ENCODE measurements around the gene BRINP3.
"Not testable (repeated sequence)": the region's sequence is repeated elsewhere in the genome, so short reads cannot be mapped to it uniquely, and the experiment has no call there.

The BRINP3 gene

DNA sequence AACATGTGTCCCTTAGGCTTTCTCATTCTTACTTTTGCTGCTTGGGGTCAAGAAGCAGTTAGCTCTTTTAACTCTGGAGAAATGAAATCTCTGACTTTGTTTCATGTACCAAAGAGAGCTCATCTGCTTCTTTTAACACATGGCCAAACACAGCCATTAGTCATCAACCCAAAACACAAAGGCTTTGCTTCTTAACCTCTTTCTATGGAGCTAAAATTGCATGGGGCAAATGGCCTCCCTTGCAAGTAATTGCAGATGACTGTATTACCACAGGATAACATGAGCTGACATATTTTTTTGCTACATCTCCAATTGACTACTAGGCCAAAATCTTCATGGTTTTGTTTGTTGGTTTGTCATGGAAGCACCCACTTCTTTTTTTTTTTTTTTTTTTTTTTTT lies 300.9 kb downstream of the BRINP3 start:
- DNase-seq, result no peak

DNA sequence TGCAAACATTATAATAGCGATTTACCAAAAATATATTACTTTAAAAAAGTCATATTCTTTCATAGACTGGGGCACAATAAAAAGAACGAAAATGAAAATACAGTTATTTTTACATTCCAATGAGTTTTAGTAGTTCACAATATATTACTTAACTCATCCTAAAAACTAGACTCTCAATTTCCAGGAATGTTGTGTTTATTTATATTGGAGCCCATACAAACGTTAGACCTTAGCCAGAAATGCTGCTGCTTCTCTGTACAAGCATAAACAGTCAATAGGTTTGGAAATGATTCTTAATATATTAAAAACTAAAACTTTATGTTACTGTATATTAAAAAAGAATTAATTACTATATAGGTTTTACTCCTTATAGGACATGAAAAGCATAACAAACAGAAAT lies 302.3 kb downstream of the BRINP3 start:
- no peak for DNase-seq

DNA sequence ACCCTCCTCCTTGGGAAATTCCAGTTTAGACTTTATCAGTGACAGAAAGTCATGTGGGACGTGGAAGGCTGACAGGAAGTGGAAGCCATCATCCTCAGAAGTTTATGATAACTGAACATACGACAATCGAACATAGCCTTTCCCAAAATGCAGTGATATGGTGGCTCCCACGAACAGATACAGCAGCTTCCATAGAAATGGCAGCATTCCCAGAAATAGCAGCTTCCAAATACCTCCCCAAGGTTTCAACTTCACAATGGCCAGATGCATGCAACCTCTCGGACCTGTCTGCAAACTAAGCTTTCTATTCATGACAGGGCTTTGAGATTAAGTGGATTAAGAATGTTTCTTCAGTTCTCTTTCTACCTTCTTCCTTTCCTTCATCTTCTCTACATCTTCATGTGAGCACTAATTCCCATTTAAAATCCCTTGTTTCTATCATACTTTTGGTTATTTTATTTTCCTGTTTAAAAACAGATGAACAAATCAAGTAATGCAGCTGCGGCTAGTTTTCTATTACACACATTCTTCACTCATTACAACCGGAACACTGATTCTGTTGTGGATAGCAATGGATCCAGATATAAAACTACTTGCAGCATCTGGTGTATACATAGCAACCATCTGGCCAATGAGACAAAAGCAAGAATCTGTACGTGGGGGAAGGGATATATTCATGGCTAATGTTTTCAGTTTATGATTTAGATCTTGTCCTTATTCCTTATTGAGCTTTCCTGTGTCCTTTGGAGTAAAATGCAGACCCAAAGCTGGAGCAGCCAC lies 304.8 kb downstream of the BRINP3 start:
- no peak for DNase-seq

DNA sequence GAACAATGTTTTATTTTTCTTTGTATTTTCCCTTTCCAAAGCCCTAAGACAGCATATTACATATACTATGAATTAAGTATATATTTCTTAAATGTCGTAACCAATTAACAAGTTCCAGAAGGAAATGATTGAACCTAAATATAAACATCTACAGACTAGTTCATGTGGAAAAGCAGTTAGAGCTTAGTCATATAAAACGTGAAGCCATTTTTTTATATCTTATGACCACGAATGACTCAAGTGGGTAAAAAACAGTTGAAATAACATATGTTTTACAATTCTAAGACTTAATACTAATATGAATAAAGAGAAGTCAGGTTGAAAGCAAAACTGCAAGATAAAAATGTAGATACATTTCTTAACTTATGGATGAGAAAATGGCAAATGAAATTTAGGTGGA lies 307.3 kb downstream of the BRINP3 start:
- DNase-seq, result no peak

DNA sequence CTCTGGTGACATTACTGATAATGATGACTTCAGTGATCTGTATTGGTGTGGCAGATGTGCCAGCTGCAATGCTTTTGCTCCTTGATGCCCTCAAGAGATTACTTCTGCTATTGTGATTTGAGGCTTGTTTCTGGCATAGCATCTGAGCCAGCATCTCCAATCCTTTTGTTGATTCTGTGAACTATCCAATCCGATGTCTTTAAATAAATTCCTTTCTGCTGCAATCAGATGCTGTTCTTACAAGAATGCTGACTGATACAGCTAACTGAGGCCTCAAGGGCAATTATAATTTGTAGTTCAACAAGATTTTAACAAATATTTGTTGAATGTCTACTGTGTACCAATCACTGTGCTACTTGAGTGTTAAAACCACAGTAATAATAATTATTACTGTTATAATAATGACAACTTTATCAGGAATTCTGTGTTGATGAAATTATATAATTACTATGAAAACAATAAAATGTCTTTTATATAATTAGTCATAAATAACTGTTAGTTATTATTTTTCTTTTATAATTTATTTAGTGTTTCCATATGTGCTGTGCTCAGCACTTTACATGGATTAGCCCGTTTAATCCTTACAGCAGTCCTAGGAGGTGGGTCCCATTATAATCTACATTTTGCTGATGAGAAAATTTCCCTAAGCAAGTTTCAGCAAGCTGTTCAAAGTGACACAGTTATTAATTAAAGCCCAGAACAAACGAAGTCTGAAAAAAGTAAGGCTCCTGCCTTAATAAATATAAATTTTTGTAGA lies 308.2 kb downstream of the BRINP3 start:
- no peak for DNase-seq

DNA sequence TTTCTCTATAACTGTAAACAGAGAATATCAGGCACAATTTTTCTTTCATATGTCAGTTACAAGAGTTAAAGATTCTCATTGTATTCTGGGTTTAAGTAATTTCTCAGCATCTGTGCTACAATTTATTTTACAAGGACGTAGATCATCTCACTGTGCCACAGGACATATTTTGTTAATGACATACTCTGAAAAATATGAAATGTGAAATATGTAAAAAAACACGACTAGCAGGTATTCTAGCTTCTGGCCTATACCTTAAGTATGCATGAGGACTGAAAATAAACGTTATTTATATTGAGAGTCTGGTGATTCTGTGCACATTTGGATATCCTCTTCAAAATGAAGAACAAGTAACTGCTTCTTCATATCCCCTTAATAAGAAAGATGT lies 308.8 kb downstream of the BRINP3 start:
- DNase-seq, result no peak

DNA sequence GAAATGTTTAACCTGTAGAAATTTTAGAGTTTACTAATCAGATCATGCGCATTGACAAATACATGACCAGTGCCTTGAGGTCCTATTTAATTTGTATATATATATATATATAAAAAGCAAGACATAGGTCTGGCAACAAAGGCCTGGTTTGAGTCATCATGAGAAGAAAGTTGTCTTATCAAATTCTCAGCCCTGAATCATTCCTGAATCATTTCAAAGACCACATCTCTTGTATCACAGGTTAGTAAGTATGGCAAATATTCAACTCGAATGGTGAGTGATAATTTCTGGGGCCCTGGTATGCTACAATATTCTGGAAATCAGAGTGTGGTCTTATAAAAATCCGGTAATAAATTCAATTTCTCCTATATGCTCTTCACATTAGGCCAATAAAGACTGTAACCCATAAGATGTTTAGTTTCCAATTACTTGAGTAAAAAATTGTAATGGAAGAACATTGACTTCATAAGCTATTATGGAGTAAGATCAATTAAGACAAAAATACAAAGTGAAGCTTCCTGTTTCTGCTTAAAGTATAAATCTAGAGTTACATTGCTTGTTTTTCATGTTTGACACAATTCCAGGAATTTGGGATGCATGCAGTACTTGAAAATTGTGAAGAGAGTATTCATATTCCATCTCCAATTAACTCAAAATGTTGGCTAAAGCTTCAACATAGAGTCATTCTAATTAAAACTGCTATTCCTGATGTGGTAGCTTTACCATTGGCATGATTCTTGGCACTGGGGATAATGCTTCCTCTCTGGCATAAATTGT lies 309.4 kb downstream of the BRINP3 start:
- DNase-seq, result no peak

DNA sequence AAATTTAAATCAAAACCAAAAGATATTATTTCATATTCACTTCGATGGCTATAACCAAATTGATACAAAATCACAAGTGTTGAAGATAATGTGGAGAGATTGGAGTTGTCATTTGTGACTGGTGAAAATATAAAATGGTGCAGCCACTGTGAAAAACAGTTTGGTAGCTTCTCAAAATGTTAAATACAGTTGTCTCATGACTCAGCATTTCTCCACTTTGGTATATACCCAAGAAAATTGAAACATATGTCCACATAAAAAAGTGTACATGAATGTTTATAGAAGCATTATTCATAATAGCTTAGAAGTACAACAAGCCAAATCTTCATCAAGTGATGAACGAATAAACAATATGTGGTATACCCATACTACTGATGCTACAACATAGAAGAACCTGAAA lies 318.5 kb downstream of the BRINP3 start:
- no peak for DNase-seq

DNA sequence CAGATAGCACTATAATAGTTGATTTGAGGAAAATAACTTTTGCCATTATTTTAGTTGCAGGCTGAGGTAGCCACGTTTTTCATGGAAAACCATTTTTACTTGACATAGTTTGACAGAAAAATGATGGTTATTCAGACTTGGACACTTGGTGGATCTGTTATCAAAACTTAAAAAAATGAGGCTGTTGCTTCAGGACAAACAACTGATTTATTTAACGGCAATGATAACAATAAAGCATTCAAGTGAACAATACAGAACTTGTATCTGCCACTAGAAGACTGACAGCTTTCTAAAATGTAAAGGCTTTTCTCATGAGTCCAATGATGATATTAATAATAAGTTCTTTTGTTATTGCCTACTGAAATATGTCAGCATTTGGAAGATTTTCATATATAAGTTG lies 322.9 kb downstream of the BRINP3 start:
- no peak for DNase-seq

DNA sequence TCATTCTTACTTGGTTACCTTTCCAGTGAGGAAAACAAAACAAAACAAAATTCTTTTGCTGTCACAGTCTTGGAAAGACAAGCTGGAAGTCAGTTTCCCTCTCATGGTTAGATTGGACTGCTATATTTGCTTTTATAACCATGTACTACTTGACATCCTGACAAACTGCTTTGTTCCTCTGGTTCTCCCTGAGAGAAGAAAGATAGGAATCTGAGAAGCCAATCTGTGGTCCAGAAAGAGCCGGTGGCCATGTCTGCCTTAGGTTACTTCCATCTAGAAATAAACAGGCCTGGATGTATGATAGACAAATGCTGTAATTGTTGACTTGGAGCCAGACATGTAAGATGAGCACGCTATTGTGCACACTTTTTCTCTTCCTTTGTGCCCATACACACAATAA lies 330.0 kb downstream of the BRINP3 start:
- DNase-seq, result no peak

DNA sequence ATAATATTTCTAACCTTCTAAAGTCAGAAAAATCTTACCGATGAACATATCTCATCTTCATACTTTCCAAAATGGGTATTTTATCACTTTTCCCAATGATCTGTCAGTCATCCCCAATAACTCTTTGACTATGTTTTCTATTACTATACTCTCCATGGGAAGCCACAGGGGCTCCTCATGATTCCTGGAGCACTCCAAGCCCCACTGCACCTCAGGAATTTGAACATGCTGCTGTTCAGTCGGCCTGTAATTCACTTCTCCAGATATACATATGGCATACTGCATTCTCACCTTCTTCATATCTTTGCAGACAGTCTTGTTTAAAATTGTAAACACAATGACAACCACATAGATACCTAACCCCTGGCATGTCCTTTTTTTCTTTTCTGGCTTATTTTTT lies 333.0 kb downstream of the BRINP3 start:
- no peak for DNase-seq

DNA sequence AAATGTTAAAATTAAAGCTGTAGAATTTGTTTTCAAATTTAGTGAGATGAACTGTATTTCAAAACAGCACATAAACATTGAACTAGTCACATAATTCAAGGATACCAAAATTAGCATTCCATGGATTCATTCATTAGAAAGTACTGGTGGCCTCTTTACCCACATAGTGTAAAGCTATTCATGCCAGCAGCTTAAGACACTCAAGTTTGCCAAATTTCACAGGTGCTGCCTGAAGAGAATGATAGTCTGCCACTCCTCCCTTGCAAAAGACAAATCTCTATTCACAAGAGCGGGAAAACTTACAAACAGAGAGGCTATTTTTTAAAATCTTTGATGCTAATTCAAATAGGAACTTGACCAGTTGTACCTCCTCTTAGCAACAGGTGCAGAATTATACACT lies 337.0 kb downstream of the BRINP3 start:
- no peak for DNase-seq

DNA sequence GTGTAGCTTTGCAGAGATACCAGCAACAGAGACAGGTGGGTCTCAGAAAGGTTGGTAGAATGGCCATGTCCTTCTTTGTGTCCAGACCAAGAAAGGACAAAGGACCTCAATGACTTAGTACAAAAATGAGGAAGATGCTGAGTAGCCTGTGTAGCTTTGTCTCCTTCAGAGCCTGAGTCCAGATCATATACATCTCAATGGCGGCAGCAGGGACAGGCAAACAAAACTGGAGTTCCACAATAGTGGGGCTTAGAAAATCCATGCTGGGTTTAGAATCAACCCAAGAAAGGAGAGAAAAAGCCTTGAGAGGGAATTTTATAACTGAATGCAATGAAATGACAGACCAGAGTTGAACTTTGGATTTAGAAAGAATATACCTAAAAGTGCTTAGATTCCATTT lies 339.0 kb downstream of the BRINP3 start:
- DNase-seq, result no peak

DNA sequence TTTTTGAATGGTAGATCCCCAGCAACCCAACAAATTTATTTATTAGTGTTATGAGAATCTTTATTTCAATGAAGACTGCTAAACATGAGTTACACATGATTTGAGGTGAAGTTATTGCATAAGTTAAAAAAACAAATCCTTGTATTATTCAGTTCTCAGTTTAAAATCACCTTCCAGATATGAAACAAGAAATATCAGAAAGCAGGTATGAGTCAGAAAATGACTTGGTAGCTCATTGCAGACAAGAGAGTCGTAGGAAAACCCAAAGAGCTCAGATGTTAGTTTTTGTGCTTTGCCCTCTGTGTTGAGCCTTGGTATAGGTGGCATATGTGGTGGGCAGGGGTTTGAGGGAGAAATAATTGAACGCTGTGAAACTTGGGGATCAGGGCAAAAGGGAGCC lies 339.4 kb downstream of the BRINP3 start:
- DNase-seq, result no peak

DNA sequence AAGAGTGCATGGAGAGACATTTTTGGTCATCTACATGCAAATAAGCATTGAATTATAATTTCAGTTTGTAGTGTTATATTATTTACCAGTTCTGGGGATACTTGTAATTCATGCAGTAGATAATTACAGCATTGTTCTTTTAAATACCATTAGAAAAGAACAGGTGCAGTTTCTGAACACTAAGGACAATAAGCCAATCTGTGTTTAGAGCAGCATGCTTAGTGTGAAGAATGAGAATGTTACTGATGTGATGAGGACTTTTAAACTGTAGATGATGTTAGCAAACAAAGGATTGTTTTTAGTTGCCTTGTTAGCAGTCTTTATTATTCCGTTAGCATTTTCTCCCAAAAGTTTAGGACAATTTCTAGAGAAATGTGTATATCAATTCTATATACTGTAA lies 348.3 kb downstream of the BRINP3 start:
- no peak for DNase-seq

DNA sequence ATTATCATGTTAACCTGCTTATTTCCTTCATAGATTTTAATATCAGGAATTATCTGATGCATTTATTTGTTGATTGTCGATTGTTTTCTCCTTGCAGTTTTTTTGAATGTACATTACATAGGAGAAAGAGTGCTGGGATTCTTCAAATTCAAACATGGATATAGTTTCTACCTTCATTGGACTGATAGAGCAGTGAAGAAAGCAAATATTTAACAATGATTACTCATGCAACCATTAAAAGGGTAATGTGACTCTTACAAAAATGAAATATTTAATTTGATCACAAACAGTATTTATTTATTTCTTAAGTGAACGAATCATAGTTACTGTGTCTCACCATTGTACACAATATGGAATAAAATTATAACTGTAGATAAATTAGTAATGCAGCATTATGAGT lies 350.9 kb downstream of the BRINP3 start:
- no peak for DNase-seq

DNA sequence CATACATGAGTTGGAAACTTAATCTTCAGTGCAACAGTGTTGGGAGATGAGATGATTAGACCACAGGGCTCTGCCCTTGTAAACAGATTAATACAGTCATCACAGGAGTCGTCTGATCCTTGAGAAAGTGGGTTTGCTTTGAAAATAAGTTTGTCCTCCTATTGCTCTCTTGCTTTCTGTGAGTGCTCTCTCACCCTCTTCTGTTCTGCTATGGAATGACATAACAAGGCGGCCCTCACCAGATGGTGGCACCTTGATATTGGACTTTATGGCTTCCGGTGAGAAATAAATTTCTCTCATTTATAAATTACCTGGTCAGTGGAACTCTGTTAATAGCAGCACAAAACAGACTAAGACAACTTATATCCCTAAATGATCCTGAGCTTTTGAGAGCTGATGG lies 353.6 kb downstream of the BRINP3 start:
- DNase-seq, result no peak

DNA sequence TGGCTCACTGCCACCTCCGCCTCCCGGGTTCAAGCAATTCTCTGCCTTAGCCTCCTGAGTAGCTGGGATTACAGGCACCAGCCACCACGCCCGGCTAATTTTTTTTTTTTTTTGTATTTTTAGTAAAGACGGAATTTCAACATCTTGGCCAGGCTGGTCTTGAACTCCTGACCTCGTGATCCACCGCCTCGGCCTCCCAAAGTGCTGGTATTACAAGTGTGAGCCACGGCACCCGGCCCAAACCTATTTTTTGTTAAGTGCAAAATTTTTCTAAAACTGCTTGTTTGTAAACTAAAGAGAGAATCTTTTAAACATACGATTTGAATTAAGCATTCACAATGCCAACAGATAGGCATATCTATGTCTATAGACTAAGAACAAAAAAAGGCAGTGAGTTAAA lies 357.1 kb downstream of the BRINP3 start:
- DNase-seq, result not testable (repeated sequence)

DNA sequence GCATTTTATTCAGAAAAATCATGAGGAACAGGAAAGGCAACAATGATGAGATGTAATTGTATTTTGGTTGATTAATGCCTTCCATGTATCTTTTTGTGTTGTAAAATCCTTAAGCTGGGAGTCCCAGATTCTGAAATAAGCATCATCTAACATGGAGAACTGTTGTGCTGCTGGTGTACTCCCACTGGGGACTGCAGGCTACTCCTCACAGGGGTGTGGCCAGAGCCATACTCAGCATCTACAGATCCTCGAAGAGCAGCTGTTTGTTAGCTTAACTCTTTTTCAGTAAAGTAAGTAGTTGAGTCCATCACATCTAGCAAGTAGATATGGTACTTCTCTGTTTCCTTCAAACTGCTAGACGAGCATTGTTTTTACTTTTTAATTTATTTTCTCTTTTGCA lies 358.0 kb downstream of the BRINP3 start:
- DNase-seq, result no peak

DNA sequence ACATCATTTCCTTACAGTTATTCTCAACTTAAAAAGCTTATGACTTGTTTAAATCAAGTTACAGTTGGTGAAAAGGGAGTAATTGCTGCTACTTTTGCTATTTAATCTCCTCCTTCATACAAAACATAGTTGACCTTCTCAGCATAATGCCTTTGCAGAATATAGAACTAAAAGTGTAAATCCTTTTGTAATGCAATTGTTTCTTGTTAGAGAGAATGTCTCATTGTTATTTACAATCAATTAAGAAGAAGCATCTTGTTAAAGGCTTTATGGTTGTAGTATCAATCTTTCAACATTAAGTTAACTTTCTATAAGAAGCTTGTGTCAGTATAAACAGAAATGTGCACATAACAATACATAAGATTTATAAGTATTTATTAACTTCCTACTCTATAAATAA lies 360.7 kb downstream of the BRINP3 start:
- no peak for DNase-seq

DNA sequence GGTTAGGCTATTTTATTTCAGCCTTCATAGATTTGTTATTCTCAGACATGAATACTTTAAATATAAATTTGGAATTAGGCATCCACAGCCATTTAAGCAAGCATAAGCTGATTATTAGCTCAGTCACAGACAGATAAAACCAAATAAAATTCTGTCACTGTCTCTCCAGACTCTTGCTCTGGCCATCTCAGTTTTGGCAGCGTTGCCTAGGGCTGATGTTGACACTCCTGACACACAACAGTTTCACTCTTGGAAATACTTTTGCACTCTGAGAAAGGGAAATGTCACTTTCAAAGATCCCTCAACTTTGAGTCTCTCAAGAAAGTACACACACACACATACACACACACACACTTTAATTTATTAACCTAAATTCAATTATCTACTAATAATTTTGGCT lies 372.7 kb downstream of the BRINP3 start:
- DNase-seq, result no peak

DNA sequence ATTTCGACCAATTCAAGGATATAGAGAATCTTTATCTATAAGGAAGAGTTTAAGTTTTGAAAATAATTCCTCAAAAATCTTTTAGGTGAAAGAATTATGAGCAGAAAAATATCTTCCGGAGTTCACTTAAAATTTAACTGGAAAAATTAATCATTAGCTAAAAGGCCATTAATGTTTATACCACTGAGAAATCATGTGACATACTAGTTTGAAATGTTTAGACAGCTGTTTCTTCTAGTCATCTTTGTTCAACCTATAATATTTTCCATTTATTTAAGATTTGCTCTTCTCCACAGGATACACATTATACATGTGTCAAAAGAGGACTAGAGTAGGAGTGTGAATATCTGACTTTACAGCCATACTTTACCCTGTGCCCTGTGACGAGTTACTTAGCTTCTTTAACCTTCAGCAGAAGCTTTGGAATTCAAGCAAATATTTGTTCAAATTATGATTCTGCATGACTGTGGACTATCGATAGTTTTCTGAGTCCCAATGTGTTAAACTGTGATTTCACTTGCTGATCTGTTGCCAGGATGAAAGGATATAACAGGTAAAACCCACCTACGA lies 374.8 kb downstream of the BRINP3 start:
- DNase-seq, result no peak

DNA sequence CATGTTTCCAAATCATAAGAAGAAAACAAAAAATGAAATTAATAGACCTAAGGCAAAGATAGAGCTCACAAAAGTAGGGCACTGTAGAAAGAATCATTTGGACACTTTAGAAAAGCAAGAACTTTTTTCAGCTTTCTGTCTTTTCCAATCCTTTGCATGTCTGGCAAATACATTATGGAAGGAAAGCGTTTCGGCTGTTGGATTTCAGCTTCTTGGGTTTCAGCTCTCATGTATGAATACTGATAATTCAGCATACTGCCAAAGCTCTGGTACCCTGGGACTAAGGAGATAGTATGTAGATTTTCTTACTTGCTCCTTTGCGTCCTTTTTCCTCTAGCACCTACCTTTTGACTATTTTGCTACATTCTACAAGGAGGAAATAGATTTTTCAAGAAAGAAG lies 375.9 kb downstream of the BRINP3 start:
- DNase-seq, result no peak

DNA sequence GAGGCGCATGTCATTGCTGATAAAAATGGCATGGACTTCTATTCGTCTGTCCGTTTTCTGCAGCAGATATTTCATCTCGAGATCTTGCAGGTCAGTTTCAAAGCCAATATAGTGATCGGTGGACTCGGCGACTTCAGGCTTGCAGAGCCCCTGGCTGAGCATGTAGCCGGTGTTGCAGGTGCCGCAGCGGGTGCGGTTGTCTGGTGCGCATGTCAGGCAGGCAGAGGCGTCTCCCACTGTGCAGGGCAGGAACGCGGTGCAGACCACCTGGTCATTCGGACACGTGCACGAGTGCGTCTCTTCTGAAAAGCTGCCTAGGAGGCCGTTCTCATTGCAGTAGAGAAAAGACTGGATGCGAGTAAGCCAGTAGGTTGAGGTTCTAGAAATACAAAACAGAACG lies 378.9 kb downstream of the BRINP3 start:
- no peak for DNase-seq

All from stimulated activated CD4-positive, alpha-beta T cell treated with anti-CD3 and anti-CD28 coated beads, Interleukin-15, amount 100 ng/mL, for 24 hours (primary cell).